GM19467 (cell line): ENCODE data around the gene TOP2A.
"Not testable (repeated sequence)": the region's sequence is repeated elsewhere in the genome, so short reads cannot be mapped to it uniquely, and the experiment has no call there.

Experiments used
- ATAC-seq: cut with Tn5 transposase; IDR thresholded peaks from one replicate; pipeline ENCODE4 v1.9.1; 2021; ENCODE audit warnings: mild to moderate bottlenecking, moderate library complexity; ENCODE audit not compliant: unreplicated experiment

TOP2A gene

GRCh38 chr17:40430272-40431230 is 12.9 kb upstream of the TOP2A start:
- no peak for ATAC-seq

DNA sequence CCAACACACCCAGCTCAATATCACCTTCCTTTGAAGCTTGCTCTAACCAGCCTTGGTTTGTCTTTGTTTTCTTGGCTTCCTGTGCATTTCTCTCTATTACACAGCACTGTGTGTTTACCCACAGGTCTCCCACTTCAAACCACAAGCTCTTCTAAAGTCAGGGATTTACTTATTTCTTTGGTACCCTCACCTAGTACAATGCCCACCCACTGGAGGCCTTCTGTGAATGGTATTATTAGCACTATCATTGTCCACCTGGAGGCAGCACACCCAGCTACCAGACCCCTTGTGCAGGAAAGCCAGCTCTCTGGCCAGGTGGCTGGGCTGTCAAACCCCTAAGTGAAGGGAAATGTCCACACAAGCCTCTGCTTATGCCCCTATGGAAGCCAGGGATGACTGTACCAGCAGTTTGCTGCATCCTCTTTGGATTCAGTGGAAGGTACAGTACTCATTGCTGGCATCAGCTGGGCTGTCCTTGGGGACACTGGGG is 9.4 kb upstream of the TOP2A start:
- no peak for ATAC-seq

- ATAC-seq = no peak
Measured at GRCh38 chr17:40425741-40426140, 8.0 kb upstream of the TOP2A start.

DNA sequence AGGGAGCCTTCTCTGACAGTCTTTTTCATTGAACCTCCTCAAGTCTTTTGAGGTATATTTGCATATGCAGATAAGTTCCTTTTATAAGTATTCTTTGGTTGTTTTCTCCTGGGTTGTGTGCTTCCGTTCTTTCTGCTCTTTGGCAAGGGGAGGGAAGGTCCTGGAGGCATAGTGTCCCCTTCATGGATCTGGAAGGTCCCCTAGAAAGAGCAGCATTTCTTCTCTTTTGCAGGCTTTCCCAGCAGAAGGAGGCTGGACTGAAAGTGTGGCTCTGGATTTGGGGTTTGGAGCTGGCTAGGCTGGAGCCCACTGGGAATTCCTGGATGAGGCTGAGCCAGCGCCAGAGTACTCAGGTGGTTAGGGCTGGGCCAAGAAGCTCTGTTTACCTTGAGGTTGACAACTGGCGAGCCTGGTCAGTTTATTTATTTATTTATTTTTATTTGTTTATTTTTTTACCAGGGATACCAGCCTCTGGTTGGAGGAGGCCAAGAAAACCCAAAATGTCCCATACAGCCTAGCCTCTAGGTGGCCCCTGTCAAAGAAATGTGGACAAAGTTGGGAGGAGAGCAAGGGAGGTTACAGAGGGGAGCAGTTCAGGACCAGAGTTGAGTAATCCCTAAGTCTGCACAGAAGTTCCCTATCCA is 5.4 kb upstream of the TOP2A start:
- ATAC-seq = no peak

GRCh38 chr17:40419559-40420331 is 2.0 kb upstream of the TOP2A start:
- no peak for ATAC-seq

DNA sequence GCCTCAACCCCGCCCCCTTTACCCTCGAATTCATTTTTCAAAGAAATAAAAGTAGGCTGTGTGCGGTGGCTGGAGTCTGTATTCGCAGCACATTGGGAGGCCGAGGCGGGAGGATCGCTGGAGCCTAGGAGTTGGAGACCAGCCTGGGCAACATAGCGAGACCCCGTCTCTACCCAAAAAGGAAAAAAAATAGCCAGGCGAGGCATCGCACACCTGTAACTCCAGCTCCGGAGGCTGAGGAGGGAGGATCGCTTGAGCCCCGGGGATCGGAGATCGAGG is 671 bp upstream of the TOP2A start:
- no peak for ATAC-seq

GRCh38 chr17:40417258-40417608 is 463 bp downstream of the TOP2A start:
- ATAC-seq = no peak

DNA sequence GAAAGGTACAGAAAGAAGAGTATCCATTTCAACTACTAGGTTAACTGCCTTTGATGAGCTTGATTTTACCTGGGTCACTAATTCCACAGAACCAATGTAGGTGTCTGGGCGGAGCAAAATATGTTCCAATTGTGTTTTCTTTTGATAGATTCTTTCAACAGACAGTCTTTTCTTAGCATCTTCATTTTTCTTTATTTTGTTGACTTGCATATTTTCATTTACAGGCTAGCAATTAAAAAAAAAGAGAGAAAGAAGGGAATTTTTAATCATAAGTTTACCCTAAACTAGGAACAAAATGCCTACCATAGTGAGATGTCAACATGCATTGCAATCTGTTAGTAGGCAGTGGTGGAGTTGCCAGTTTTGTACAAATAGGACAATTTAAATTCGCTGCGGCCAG is 1.0 kb downstream of the TOP2A start:
- no peak for ATAC-seq

DNA sequence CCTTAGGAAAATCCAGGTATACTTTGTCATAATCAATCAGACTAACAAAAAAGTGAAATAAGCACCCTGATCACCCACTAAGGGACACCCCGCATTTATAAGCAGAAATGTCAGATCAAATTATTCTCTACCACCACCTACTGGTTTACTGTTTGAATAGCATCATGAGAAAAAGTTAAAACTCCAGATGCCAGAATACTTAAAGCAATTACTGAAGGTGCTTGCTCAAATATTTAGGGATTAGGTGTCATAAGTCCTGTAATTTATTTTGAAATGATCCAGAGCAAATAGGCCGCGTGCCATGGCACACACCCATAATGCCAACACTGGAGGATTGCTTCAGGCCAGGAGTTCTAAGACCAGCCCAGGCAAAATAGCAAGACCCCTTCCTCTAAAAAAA is 2.3 kb downstream of the TOP2A start:
- no peak for ATAC-seq

- ATAC-seq = not testable (repeated sequence)
Measured at GRCh38 chr17:40414312-40414711, 3.4 kb downstream of the TOP2A start.

DNA sequence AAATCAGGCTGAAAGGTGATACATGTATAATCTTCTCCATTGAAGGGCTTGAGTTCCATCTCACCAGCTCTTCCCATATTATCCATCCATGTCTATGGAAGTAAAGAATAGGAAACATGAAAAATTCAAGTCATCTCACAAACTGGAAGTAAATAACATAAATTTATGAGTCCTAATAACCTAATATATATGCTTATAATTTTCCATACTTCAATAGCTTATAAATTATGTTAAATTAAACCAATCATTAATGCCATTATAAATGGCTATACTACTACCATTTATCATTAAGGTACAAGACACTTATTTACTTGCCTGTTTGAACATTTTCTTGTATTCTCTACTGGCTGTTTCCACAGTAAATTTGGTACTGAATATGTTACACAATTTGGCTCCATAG is 4.8 kb downstream of the TOP2A start:
- no peak for ATAC-seq

GRCh38 chr17:40411821-40412220 is 5.9 kb downstream of the TOP2A start:
- no peak for ATAC-seq

DNA sequence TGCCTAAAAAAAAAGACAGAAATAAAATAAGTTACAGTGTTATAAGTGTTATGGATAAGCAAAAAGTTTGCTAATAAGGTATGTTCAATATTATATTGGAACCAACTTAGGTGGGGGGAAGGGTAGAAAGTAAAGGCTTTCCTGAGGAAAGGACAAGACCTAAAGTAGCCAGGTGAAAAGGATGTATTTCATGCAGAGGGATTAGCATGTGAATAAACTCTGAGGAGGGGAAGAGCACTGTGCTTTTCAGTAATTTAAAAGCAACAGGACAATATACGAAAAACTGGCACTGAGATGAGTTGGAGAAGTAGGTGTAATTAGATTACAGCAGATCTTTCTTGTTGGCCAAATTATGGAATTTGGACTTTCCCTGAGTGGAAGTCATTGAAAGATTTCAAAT is 7.6 kb downstream of the TOP2A start:
- ATAC-seq = no peak

GRCh38 chr17:40409540-40409939 is 8.2 kb downstream of the TOP2A start:
- ATAC-seq = not testable (repeated sequence)

DNA sequence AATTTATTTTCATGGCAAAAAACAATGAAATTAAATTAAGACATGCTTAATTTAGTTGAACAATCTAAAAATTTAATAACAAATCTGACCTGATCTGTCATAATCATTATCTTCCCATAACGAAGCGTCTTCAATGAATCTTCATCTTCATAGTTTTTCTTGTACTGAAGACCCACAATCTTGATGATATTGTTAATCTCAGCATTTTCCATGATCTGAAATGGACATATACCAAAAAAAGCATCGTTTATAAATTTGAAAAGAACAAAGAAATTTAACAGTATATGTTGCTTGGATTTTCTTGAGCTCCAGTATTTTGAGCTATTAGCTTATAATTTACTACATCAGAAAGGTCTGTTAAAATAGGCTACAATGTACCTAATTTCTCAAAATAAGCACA is 10.2 kb downstream of the TOP2A start:
- no peak for ATAC-seq

GRCh38 chr17:40404003-40404402 is 13.7 kb downstream of the TOP2A start:
- ATAC-seq = no peak

DNA sequence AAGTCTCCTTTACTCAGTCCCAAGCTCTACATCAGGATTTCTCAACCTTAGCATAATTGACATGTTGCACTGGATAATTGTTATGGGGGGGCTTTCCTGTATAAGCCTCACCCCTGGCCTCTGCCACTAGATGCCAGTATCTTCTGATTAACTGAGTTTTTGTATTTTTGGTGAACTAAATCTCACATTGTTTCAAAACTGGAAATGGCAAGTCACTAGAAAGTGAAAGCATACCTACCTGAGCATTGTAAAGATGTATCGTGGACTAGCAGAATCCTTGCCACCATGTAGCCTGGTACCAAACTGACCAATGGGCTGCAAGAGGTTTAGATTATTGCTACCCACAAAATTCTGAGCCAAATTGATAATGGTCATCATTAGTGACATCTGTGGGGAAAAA is 15.0 kb downstream of the TOP2A start:
- no peak for ATAC-seq

DNA sequence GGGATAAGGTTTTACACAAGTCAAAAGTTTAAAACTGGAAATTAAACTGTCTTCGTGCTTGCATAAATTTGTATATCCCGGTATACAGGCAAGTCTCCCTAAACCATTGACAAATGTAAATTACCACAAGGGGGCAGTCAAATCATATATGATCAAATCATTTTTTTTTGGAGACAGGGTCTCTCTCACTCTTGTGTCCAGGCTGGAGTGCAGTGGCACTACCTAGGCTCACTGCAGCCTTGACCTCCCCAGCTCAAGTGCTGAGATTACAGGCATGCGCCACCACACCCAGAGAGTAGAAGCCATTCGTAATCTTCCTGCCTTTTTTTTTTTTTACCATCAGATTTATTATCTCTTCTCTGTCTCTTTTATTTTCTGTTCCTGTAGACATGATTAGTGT is 18.5 kb downstream of the TOP2A start:
- no peak for ATAC-seq

- not testable (repeated sequence) for ATAC-seq
Measured at GRCh38 chr17:40386555-40386954, 31.1 kb downstream of the TOP2A start.

GRCh38 chr17:40382251-40382650 is 35.4 kb downstream of the TOP2A start:
- ATAC-seq = no peak

- ATAC-seq = no peak
Measured at GRCh38 chr17:40378966-40379365, 38.7 kb downstream of the TOP2A start.

DNA sequence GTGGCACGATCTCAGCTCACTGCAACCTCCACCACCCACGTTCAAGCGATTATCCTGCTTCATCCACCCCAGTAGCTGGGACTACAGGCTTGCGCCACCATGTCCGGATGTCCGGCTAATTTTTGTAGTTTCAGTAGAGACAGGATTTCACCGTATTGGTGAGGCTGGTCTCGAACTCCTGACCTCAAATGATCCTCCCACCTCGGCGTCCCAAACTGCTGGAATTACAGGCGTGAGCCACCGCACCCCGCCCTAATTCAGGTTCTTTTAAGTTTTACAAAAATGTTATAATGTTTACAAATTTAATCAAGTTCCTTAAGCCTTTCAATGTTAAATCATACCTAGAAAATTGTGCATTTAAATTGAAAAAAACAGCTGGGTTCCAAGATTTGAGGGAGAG is 39.9 kb downstream of the TOP2A start:
- no peak for ATAC-seq
